ENCODE data around the gene BCAS4. TPM values are rescaled to one million over a fixed set of nuclear protein-coding genes. Genes with fewer than 3 reads are reported as not detected.

The BCAS4 gene
- total RNA-seq, 1 experiment from 2014 or later = 7.6 TPM

- no peaks in the 10 kb centered on the region for H3K9me3 ChIP-seq (ENCODE audit: insufficient read depth, low read depth)
- no peak overlapping the region for H3K4me3 ChIP-seq
- no peaks in the 10 kb centered on the region for H4K20me1 ChIP-seq (ENCODE audit: insufficient read depth)
- intact Hi-C loops (cut with micrococcal nuclease; ENCODE audit: unreplicated experiment) = loop anchor here (5.0 to 10.0 kb wide), 2 partner anchors 83 to 1555 kb away; no protein-coding TSS in a partner anchor
- H3K36me3 ChIP-seq (ENCODE audit: low read depth) = no peaks in the 10 kb centered on the region
- H3K27me3 ChIP-seq (ENCODE audit: insufficient read depth, low read depth) = no peaks in the 10 kb centered on the region
- peaks cover 18% of the 10 kb centered on the region; the same call in 1 of the 2 replicates for H3F3A ChIP-seq (ENCODE audit: insufficient read depth, low read depth)
- H2AFZ ChIP-seq = no peak overlapping the region
- CTCF ChIA-PET = no interaction called here
- no peaks in the 10 kb centered on the region for H3K9me2 ChIP-seq (ENCODE audit: insufficient read depth)
- H3K79me2 ChIP-seq (ENCODE audit: low read depth) = no peaks in the 10 kb centered on the region
- no peak for DNase-seq
- TF ChIP-seq CTCF (conservative IDR thresholded peaks at IDR 0.05) (no peak), EZH2 (IDR thresholded peaks at IDR 0.05; ENCODE audit: low read depth) (no peak)
- BruUV-seq (replicated peaks) = no TSS peak
- peaks cover 17% of the 10 kb centered on the region; the same call in 1 of the 2 replicates for H3K4me1 ChIP-seq (replicated peaks; ENCODE audit: insufficient read depth)
- H3K4me2 ChIP-seq = no peak overlapping the region
- no peak overlapping the region for H3K27ac ChIP-seq
- POLR2A ChIA-PET (ENCODE audit: unreplicated experiment) = no interaction called here
Measured at GRCh38 chr20:50819349-50819748, 24.5 kb downstream of the BCAS4 start.

GRCh38 chr20:50820515-50821256, 25.8 kb downstream of the BCAS4 start:
- ChIA-PET POLR2A (ENCODE audit: unreplicated experiment) (no interaction called here), CTCF (interaction anchor here (0.9 kb wide), 1 partner anchor 27 kb away, joined by 3 read pairs; no protein-coding TSS in a partner anchor)
- no peaks in the 10 kb centered on the region for H3K9me3 ChIP-seq (ENCODE audit: insufficient read depth, low read depth)
- intact Hi-C loops (cut with micrococcal nuclease; ENCODE audit: unreplicated experiment) = no loop called here
- peaks cover 11% of the 10 kb centered on the region; the same call in 1 of the 2 replicates for H3F3A ChIP-seq (ENCODE audit: insufficient read depth, low read depth)
- no peaks in the 10 kb centered on the region for H3K27me3 ChIP-seq (ENCODE audit: insufficient read depth, low read depth)
- no peaks in the 10 kb centered on the region for H3K79me2 ChIP-seq (ENCODE audit: low read depth)
- no peak overlapping the region for H2AFZ ChIP-seq
- no peak overlapping the region for H3K4me2 ChIP-seq
- peaks cover 10% of the 10 kb centered on the region; the same call in 1 of the 2 replicates for H3K4me1 ChIP-seq (replicated peaks; ENCODE audit: insufficient read depth)
- no peaks in the 10 kb centered on the region for H3K9me2 ChIP-seq (ENCODE audit: insufficient read depth)
- no peaks in the 10 kb centered on the region for H3K36me3 ChIP-seq (ENCODE audit: low read depth)
- H4K20me1 ChIP-seq (ENCODE audit: insufficient read depth) = no peaks in the 10 kb centered on the region
- no TSS peak for BruUV-seq (replicated peaks)
- no peak overlapping the region for H3K4me3 ChIP-seq
- TF ChIP-seq CTCF (conservative IDR thresholded peaks at IDR 0.05) (no peak), EZH2 (IDR thresholded peaks at IDR 0.05; ENCODE audit: low read depth) (no peak)
- no peak for DNase-seq
- no peak overlapping the region for H3K27ac ChIP-seq

GRCh38 chr20:50821257-50821921, 26.5 kb downstream of the BCAS4 start:
- intact Hi-C loops (cut with micrococcal nuclease; ENCODE audit: unreplicated experiment) = no loop called here
- Histone ChIP-seq H3K4me3 (no peak overlapping the region), H3K4me1 (replicated peaks; ENCODE audit: insufficient read depth) (peaks cover 10% of the 10 kb centered on the region; the same call in 1 of the 2 replicates), H3K9me2 (ENCODE audit: insufficient read depth) (no peaks in the 10 kb centered on the region), H3K4me2 (no peak overlapping the region), H4K20me1 (ENCODE audit: insufficient read depth) (no peaks in the 10 kb centered on the region), H3K27me3 (ENCODE audit: insufficient read depth, low read depth) (no peaks in the 10 kb centered on the region), H3K9me3 (ENCODE audit: insufficient read depth, low read depth) (no peaks in the 10 kb centered on the region), H3K36me3 (ENCODE audit: low read depth) (no peaks in the 10 kb centered on the region), H3F3A (ENCODE audit: insufficient read depth, low read depth) (0 out of 2 replicates have a peak, but pooled peaks cover 10% of the 10 kb centered on the region), H3K79me2 (ENCODE audit: low read depth) (no peaks in the 10 kb centered on the region), H3K27ac (no peak overlapping the region), H2AFZ (no peak overlapping the region)
- no peak for DNase-seq
- ChIA-PET POLR2A (ENCODE audit: unreplicated experiment) (no interaction called here), CTCF (interaction anchor here (0.9 kb wide), 1 partner anchor 27 kb away, joined by 3 read pairs; no protein-coding TSS in a partner anchor)
- no TSS peak for BruUV-seq (replicated peaks)
- no peak for TF ChIP-seq EZH2 (IDR thresholded peaks at IDR 0.05; ENCODE audit: low read depth)
- no peak for TF ChIP-seq CTCF (conservative IDR thresholded peaks at IDR 0.05)

Data from PC-9 (cell line).